Measurements from ENCODE around the gene M1AP.

GRCh38 chr2:74655579-74655978 is 7.4 kb upstream of the M1AP start:
- TF ChIP-seq CTCF (IDR thresholded peaks at IDR 0.05) = no peak
- TF ChIP-seq EZH2 (IDR thresholded peaks at IDR 0.05) = no peak
- no peak for TF ChIP-seq EZH2phosphoT487 (IDR thresholded peaks at IDR 0.05)

Measured in neural progenitor cell (in vitro differentiated cells).